ENCODE data around the gene UBAP2.
"Not testable (repeated sequence)": the region's sequence is repeated elsewhere in the genome, so short reads cannot be mapped to it uniquely, and the experiment has no call there.

Gene UBAP2

GRCh38 chr9:33964086-33964768 is 84.5 kb downstream of the UBAP2 start:
- no peak for DNase-seq

- DNase-seq: not testable (repeated sequence)
These were observed 86.2 kb downstream of the UBAP2 start for GRCh38 chr9:33962468-33962867.

DNA sequence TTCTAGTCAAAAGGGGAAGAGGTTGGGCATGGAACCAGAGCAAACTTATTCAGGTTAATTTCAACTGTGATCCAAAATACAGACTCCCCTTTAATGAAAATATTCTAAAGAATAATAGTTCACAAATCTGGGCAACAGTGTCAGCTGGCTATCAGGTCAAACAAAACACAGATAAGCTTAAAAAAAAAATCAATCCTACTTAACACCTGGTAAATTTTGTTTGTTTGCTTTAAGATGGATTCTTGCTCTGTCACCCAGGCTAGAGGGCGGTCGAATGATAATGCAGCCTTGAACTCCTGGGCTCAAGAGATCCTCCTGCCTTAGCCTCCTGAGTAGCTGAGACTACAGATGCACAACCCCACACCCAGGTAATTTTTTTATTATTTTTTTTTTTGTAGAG is 89.0 kb downstream of the UBAP2 start:
- DNase-seq: no peak

DNA sequence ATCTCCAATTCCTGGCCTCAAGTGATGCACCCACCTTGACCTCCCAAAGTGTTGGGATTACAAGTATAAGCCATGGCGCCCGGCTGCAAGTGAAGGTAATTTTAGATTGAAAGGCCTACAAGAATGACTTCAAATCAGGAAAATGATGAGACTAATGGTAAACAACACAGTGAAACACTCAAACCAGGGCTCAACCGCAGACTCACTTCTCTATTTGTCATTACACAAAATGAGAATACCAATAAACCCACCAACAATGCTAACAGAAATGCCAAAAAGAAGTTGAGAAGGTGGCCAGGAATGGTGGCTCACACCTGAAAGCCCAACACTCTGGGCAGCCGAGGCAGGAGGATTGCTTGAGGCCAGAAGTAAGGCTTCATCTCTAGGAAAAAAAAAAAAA is 92.1 kb downstream of the UBAP2 start:
- DNase-seq: no peak

DNA sequence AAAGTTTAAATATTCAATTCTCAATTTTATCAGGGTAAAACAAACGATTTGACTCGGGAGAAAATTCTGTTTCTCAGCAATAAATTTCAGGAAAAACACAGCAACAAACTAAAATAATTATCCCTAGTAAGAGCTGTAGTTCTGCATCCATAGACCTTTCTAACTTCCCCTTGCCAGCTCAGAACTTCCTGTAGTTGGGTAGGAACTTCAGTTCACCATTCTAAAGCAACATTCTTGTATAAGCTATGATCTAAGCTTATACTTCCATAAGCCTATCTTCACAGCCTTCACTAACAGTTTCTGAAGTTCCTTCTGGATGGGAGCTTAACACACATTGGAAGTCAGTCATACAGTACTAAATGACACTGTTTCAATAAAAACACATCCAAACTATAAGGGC is 96.6 kb downstream of the UBAP2 start:
- DNase-seq: no peak

- DNase-seq: no peak
These were observed 98.3 kb downstream of the UBAP2 start for GRCh38 chr9:33950371-33950770.

- no peak for DNase-seq
These were observed 101.7 kb downstream of the UBAP2 start for GRCh38 chr9:33946779-33947535.

DNA sequence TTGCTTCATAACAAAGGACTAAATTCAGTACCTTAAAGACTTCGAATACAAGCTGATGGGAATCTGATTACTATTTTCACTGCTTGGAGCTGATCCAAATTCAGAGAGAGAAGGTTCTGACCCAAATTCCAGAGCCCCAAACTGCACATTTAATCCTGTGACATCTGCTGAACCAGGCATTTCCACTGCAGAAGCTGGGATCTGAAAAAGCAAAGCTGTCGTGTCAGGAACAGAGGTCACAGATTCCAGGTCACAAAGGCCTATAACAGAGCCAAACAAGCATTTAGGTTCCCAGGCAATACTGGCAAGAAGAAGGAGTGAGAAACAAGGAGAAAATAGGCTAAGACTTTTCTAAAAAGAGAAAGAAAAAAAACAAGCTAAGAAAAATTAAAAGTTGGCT is 105.3 kb downstream of the UBAP2 start:
- DNase-seq: no peak

- no peak for DNase-seq
These were observed 106.1 kb downstream of the UBAP2 start for GRCh38 chr9:33942471-33943083.

- DNase-seq: no peak
These were observed 108.5 kb downstream of the UBAP2 start for GRCh38 chr9:33939924-33940874.

DNA sequence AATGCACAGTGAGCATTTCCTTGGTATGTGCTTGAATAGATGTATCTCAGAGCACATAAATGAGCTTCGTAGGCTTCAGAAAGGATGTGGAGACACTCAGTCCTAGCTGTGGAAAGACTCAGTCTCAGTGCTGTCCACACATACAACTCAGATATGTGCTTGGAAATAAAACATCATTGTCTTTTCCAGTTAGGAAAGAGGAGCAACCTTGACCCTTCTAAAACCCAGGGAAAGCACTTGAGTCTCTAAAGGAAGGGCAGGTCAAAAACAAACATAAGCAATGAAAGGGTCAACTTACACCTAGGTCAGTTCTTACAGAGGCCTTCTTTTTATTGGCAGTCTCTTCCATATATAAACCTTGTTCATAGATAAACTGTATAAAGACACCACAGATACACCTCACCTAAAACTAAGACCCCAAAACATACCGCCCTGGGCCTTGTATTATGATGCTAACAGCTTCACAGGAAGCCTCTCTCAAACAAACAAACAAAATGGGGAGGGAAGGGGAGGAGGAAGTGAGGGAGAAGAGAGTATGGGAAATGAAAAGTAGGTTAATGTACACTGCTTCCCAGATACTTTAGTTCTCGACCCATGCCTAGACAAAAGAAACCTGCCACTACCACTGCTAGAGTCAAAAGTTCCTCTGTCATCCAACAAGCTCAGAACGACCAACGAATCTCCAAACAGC is 114.4 kb downstream of the UBAP2 start:
- no peak for DNase-seq

GRCh38 chr9:33932078-33932807 is 116.4 kb downstream of the UBAP2 start:
- DNase-seq: no peak

GRCh38 chr9:33931326-33931725 is 117.4 kb downstream of the UBAP2 start:
- DNase-seq: no peak

DNA sequence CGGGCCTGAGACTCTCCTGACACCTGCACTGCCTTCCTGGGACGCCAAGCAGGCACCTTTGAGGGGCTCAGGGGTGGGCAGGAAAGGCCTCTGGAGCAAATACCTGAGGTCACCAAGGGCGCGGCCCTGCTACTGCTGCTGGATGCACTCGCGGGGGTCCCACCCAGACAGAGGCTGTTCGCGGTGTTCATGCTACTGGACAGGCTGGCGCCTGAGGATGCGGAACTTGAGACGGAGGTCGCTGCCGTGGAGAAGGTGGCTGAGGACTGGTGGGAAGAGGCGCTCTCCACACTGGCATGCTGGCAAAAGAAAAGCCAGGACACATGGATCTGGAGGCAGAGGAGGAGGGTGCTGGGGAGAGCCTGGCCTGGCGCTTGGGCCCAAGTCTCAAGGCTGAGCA is 121.0 kb downstream of the UBAP2 start:
- DNase-seq: no peak

DNA sequence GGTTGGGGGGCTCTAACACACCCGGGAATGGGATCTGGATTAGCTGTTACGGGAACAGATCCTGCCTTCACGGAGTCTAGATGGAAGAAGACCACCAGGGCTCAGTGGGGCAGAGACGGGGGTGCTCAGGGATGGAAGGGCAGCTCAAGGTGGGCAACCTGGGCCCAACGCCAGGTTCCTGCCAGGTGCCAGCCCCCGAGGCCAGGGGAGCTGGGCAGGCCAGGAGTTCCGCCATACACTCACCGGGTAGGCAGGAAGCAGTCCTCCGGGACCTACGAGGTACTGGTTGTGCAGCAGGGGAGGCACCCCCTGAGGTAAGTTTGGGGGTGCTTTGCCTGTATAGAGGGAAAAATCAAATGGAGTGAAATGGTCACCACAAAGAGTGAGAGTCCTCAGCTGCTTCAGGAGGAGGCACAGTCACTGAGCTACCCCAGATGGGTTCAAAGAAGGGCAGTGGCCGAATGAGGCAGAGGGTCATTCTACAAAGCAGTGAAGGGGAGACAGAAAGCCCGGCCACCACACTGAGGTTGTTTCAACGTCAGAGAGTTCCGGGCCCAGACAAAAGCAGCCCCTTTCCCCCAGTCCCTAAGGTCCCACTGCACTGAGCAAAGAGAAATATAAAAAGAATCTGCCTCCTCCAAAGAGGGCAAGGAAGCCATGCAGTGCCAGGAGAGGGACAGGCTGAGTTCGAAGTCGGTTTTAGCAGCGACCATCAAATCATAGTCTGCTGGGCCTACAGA is 121.8 kb downstream of the UBAP2 start:
- no peak for DNase-seq

DNA sequence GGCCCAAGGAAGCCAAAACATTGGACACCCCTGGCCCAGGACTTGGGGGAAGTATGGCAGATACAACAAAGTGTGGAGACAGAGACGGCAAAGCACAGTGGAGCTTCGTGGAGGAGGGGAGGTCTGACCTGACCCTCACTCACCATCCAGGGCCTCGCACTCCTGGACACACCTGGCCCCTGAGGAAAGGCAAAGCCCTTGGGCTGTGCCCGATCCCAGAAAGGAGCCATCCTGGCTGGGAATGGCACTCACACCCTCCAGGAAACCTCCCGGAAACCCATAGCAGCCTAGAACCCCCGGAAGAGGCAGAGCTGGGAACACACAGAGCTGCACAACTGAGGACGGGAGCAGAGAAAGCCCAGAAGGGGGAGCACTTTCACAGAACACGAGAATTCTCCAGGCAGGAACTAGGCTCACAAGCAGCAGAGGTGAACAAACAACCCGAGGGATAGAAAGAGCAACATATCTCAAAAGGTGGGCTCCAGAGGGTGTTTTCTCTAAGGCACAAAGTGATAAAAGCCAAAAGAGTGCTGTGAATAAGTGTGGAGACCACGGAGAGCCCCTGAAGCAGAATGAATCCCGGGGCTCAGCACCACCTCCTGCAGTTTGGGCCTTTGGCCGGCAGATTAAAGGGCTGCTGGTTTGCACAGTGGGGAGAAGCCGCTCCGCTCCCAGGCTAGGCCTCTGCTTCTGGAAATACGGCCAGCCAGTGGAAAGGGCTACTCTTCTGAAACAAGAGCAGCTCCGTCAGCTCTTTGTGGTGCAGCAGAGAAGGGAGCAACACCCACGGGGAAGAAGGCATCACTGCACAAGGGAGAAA is 123.5 kb downstream of the UBAP2 start:
- peak; percentile 18 to 32 for DNase-seq

DNA sequence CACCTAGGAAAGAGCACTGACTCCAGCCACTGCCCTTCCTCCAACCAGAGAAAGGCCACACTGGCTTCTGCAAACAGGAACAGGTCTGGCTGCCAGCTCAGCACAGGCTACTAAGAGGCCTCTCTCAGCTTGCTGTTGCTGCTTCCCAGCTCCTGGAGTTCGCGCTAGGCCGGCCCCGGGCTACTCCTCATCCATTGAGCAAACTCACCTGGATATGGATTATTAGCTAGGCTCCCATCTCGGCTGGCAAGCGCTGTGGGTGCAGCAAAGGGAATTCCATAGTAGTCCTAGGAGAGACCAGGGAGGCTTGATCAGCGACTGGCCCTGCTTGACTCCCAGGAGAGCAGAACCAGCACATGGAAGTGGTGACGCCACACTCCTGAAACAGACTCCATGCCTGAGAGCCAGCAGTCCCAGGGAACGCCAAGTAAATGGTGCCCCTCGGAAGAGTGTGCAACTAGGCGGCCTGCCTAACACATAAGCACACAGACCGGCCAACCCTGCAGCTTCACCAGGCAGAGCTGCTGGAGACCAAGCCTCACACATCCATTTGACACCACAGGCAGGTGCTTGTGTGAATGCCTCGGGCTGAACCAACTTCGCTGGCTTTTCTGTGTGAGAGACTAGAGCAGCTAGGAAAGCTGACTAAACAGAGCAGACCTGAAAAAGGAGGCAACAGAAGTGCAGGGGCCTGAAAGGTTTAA is 124.5 kb downstream of the UBAP2 start:
- no peak for DNase-seq

DNA sequence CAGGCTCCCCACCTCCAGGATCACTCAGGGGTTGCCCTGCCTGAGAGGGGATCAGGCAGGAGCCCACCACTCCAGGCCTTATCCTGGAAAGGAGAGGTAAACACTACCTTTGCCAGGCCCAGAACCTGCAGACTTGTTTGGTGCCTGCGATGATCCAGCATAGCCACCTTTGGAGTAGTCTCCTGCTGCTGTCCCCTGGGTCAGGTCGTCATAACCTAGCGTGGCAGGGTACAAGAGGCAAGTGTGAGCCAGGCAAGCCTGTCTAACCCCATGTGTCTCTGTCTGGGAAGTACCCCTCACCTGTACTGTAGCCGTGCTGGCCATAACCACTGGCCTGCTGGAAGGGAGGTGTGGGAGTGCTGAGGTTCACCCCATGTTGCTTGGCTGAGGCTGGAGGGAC is 125.6 kb downstream of the UBAP2 start:
- no peak for DNase-seq
